Stimulated activated CD8-positive, alpha-beta memory T cell treated with anti-CD3 and anti-CD28 coated beads, Interleukin-15, amount 100 ng/mL, for 24 hours (primary cell): ENCODE data around the gene SETDB1.

Experiments
- DNase-seq: peaks from one replicate; pipeline ENCODE4 v3.0.0-alpha.2; 2020; ENCODE audit warnings: low read depth

The SETDB1 gene

DNA sequence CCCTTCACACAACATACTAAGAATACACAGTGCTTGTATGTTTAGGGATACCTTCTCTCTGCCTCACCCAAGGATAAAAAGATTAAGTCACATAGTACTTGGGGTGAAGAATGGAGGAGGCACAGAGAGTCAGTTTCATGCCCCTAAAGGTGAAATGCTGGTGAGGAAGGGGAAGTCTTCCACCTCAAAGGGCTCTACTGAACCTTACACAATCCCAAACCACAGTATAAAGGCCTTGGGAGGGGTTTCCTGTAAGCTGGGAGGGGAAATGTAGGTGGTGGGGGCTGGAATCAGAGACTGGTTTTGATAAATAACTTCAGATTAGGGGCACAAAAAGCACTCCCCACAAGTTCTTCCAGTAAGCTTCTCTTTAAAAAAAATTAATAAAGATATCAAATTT is 77.0 kb downstream of the SETDB1 start:
- DNase-seq, result no peak

DNA sequence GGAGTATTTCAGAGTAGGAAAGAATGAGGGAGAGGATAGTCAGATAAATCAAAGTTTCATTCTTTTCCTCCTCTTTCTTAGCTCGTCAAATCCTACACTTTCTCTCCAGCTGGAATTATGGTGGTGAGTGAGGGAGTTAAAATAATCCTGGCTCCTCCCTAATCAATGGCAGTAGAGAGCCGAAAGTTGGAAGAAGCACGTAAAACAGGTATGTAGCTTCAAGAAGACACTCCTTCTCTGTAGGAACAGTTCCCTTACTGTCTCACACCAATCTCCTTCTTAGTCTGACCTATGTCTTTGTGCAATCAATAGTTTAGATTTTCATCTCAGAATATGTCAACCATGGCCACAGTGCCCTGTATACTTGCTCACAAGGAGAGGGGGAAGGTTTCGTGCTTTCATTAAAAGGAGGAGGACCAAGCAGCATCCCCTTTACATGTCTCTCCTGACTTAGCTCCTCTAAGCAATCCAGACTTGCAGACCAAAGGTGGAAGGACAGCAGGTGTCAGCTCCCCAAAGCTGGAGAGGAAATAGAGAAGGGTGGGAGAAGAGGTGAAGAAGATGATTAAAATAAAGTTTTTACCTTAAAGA is 79.7 kb downstream of the SETDB1 start:
- no peak for DNase-seq

DNA sequence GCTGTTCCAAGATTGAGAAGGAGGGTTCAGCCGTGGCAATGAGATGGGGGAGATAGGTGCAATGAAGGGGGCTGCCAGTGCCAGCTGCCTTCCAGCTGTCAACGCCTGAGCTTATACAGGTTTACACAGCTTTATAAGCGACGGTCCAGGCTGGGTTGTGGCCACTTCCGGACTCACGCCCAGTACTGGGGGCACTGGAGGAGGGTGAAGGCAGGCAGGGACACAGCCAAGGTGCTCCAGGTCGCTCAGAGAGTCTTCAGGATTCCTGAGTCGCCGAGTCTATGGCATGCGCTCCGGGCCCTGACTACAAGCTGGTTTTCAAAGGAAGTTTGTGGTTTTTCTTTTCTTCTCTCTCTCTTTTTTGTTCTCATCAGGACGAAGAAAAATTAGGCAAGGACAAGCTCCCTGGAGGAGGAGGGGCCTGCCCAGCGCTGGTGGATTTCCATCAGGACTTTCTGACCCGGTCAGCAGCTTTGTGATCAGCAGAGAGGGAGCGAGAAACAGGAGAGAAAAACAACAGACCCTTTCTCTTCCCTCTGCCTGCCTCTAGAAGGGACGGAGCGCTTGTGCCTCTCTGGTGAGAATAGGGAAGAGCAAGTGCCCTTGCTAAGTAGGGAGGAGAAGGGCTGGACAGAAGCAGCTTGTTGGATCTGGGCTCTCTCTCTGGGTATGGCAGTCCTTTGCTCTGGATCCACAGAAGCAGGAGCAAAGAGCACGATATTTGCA is 80.3 kb downstream of the SETDB1 start, which contains the start of gene MINDY1:
MINDY1 (minus strand) TSS at position 576 of the 726 bp plus-strand sequence. CDS start 4,285 bp downstream, outside the sequence.
- DNase-seq, result no peak

DNA sequence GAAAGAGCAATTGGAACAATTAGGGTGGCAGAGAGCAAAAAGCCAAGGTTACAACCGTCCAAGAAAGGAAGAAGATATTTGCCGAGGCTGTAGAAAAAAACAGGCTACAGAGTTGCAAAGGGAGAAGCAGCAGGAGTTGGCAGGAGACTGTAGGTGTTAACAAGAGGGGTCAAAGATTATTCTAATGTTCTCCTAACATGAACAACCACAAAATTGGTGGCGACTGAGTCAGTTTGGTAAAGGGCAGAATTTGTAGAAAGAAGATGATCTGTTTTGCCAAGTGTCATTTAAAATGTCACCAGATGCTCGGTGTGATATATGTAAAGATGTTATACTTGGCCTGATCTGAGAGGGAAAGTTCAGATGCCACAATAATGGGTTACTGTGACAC is 81.7 kb downstream of the SETDB1 start:
- DNase-seq, result no peak

DNA sequence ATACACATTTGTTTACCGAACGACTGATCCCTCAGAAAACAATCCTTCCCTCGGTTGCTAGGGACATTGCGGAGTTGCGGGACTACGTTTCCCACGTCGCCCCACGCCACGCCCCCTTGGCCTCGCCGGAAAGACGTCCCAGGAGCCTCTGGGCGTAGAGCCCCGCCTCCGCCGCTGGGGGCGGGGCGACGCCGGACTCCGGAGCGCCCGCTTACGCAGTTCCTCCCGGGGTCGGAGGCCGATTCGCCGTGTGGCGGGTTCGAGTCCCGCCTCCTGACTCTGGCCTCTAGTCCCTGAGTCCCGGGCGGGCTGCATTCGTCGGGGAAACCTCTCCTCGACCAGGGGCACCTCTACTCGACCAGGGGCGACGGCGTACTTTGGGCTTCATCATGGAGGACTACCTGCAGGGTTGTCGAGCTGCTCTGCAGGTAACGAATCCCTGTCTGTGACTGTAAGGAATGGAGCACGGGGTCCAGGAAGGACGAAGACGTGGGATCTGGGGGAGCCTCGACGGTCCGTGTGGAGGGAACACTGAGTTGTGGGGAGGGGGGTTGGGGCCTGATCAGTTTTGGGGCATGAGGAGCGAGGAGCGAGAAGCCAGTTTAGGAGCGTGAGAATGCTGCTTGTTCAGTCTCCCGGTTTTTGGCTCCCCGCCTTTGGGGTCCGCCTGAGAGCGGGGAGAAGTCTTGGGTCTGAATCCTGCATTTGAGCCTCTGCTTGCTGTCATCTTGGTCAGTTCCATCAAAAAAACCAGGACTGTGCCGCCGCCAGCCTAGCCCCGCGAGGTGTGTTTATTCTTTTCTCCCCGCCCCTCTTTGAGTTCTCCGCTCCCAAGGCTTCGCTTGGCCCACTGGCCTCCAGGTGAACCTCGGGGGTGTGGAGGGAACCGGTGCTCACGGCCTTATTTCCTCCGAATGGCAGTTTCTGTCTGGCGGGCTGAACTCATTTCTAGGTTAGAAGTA is 82.4 kb downstream of the SETDB1 start, which contains the start of gene PRUNE1:
PRUNE1 (plus strand) TSS at position 206 of the 962 bp plus-strand sequence; CDS start at position 390, 184 bp downstream.
- peak; percentile 92 for DNase-seq

DNA sequence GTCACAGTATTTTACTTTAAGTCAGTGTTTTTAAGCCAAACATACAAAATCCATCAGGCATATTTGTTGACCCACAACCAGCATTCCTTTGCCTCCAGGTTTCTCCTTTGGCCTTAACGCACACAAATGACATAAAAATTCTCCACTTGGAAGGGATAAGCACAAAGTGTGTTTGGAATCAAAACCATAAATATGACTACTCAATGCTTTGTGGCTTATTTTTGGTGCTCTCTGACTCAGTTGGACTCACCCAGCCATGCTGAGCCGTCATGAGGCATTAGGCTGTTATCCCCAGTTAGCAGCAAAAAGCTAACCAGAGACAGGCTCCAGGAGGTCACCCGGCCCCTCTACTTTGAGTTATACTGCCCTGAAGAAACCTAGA is 83.0 kb downstream of the SETDB1 start:
- no peak for DNase-seq

DNA sequence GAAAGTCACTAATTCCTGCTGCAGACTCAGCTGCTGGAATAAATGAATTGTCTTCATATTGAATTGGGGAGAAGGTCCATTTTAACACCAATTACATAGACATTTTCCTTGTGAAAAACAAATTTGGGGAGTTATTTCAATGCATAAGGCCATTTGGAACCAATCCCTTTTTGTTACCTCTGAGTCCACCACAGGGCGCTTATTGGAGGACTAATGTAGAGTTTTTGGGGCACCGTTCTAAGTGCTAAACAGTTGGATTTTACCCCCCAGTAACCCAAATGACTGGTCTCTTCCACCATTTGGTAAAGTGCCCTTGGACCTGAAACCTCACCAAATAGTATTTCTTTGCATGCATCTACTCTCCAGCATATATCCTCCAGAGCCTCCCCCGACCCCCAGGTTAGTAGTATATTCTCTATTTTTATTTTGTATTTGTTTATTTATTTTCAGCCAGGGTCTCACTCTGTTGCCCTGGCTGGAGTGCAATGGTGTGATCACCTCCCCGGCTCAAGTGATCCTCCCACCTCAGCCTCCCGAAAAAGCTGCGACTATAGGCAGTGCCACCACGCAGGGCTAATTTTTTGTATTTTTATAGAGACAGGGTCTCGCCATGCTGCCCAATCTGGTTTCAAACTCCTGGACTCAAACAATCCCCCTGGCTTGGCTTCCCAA is 83.6 kb downstream of the SETDB1 start:
- DNase-seq, result no peak

DNA sequence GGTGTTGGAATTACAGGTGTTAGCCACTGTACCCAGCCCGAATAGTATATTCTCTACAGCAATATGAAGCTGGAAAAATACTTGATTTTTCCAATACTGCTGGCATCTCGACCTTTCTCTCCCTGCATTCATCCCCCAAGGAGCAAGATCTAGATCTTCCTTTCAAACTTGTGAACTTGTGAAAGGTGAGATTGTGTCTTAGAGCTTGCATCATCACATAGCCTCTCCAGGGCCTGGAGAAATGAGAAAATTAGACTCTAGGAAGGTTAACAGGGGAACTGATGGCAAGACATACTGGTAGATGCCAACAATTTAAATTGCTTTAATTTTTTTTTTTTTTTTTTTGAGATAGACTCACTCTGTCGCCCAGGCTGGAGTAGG is 84.2 kb downstream of the SETDB1 start:
- no peak for DNase-seq

DNA sequence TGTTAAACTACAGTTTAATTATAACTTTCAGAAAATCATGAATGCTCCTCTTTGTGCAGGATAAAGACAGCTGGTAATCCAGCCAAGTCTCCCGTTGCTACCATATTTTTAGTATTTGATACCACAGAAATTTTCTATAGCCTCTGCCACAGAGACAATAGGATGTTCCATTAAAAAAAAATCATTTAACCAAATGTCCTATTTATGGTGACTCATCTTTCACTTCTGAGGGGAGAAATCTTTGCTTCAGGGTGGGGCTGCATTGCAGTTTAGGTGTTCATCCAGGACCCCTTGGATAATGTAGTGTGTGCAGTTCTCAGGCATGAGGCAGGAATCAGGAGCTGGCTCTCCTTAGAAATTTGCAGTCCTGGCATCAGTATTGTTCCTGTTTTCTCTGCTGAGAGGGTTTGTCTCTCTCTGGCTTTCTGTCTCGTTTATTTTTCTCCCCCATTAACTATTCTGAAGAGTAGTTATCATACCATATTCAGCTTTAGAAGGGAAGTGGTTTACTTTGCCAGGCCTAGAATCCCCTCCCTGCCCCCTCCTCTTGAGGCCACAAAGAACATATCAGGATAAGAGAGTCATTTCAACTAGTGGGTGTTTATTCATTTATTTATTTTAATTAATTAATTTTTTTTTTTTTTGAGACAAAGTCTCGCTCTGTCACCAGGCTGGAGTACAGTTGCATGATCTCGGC is 85.1 kb downstream of the SETDB1 start:
- DNase-seq, result no peak

DNA sequence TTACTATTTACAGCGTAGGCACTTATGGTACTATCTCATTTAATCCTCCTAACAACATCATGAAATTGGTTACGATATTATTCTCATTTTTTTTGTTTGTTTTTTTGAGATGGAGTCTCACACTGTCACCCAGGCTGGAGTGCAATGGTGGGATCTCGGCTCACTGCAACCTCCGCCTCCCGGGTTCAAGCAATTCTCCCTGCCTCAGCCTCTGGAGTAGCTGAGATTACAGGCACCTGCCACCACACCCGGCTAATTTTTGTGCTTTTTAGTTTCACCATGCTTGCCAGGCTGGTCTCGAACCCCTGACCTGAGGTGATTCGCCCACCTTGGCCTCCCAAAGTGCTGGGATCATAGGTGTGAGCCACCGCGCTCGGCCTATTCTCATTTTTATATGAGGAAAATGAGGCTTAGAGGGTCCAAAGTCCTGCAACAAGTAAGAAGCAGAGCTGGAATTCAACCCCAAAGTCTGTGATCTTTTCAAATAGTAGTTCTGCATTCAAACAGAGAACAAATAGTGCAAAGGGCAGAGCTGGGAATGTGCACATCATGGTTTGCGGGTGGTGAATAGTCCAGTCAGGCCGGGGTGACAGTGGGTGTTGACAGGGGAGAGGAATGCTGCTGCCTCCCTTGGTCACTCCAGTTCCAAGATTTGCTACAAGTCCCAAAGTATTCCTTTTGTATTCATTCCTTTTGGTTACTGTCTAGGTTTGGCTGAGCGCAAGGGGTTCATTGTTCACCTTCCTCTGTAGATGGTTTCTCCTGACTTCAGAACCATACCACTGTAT is 86.7 kb downstream of the SETDB1 start:
- no peak for DNase-seq

DNA sequence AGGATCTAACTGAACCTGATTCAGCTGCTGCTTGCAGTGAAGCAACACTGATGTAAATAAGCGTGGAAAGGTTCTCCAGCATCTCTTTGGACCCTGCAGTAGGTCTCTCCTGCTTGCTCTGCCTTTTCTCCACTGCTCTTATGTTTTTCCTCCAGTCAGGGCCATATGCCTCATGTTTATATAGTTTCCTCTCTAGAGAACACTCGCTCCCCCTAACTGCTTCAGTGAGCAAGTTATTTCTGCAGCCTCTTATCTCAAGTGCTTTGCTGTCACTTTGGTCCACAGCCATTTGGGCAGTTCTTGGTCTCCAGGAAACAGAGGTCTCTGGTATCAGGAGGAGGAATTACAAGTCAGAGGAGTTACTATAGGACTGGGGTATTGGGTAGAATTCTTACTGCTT is 87.4 kb downstream of the SETDB1 start:
- DNase-seq, result no peak
